Esophagus muscularis mucosa (tissue), 3 donors: ENCODE results near the gene PKHD1.

Experiments
- CTCF ChIP-seq, 3 experiments: fragments of 200-600 bp in 2 of 3; fragments of 450-650 bp in 1 of 3; sonication (generic) in 2 of 3; IDR thresholded peaks; one replicate each; pipeline ENCODE4 v1.5.1; 2017 to 2019; ENCODE audit warnings: antibody characterized with exemption in 3 of 3, mild to moderate bottlenecking in 2 of 3, moderate library complexity in 1 of 3
- POLR2AphosphoS5 ChIP-seq, 2 donors: sonication (generic); formaldehyde crosslinking; IDR thresholded peaks; one replicate each; pipeline ENCODE4 v1.6.1; 2017; ENCODE audit warnings: antibody characterized with exemption in 2 of 2

- TF ChIP-seq POLR2AphosphoS5 (IDR thresholded peaks at IDR 0.05) (no peak), CTCF (IDR thresholded peaks at IDR 0.05) (no peak)
Observed at GRCh38 chr6:51678905-51679620, 408.4 kb downstream of the PKHD1 start.
